ENCODE measurements around the gene MUC5B. TPM values are rescaled to one million over a fixed set of nuclear protein-coding genes. Genes with fewer than 3 reads are reported as not detected.

Gene MUC5B
- total and polyA plus RNA-seq, 2 donors (not counting 1 experiment from before 2014, with no cell fraction given), result not detected

DNA sequence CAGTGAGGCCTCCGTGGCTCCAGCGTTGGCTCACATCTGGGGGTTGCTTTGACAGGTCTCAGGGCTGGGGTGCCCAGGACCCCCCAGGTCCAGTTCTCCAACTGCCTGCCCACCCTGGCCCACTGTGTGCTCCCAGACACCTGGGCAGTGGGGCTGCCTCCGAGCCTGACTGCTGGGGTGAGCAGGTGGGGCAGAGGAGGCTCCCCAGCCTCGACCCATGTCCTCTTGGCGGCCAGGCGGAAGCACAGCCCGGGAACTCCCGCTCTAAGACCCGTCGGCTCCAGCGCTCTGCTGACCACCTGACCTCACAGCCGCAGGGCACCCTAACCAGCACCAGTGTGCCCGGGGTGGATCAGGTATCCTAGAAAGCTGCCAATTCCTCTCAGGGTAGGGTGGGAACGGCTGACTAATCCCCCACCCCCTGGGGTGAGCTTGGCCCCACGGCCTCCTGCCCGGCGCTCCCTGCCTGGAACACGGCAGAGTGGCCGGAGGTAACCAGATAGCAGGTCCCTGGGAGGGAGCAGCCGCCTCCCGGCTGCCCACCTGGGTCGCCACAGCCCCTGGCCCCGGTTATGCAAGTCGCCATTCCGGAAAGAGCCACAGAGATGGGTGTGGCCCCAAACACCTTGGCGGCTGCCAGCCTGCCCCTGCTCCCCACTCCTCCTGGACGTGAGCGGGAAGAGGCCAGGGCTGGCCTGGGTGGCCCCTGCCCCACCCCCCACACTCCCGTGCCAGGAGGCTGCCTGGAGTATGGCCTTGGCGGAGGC, 19.2 kb upstream of the MUC5B start:
- ChIA-PET CTCF (interaction anchor here (0.7 to 5.6 kb wide), 5 partner anchors 10 to 371 kb away, joined by 3 to 57 read pairs (median 4); no protein-coding TSS in a partner anchor), POLR2A (no interaction called here)
- peaks cover 0 to 5% (median 0%) of the 10 kb centered on the region in 3 donors for H3K9me3 ChIP-seq (ENCODE audit: control extremely low read depth in 1 of 3, control insufficient read depth in 2 of 3, insufficient read depth in 1 of 3, low read length in 2 of 3)
- peaks cover 0 to 13% (median 0%) of the 10 kb centered on the region in 4 experiments for H3K27me3 ChIP-seq (replicated peaks in 1 of 4; ENCODE audit: control extremely low read depth in 1 of 4, control insufficient read depth in 3 of 4, insufficient read depth in 4 of 4, low read length in 3 of 4)
- H3K4me3 ChIP-seq (ENCODE audit: control extremely low read depth in 1 of 5, extremely low read depth in 1 of 5, insufficient read depth in 1 of 5, low read depth in 2 of 5, low read length in 4 of 5), result no peak overlapping the region
- intact Hi-C loops (cut with micrococcal nuclease), result loop anchor here (2.0 to 5.0 kb wide), 2 partner anchors 184 to 425 kb away; partner anchors contain the start of genes BRSK2 and KRTAP5-5
- no peak overlapping the region for H3K9ac ChIP-seq (ENCODE audit: low read length)
- 84% methylated on average over 26 of the region's 30 CpGs for WGBS (ENCODE audit: insufficient coverage)
- no peaks in the 10 kb centered on the region for H3K4me1 Mint-ChIP-seq
- no peak overlapping the region for H3K4me3 Mint-ChIP-seq
- no peak overlapping the region for H2AFZ ChIP-seq (ENCODE audit: insufficient read depth, low read depth, low read length, poor library complexity, severe bottlenecking)
- H3K79me2 ChIP-seq (ENCODE audit: control insufficient read depth, insufficient read depth, low read length), result no peaks in the 10 kb centered on the region
- TF ChIP-seq, protein P1, sequence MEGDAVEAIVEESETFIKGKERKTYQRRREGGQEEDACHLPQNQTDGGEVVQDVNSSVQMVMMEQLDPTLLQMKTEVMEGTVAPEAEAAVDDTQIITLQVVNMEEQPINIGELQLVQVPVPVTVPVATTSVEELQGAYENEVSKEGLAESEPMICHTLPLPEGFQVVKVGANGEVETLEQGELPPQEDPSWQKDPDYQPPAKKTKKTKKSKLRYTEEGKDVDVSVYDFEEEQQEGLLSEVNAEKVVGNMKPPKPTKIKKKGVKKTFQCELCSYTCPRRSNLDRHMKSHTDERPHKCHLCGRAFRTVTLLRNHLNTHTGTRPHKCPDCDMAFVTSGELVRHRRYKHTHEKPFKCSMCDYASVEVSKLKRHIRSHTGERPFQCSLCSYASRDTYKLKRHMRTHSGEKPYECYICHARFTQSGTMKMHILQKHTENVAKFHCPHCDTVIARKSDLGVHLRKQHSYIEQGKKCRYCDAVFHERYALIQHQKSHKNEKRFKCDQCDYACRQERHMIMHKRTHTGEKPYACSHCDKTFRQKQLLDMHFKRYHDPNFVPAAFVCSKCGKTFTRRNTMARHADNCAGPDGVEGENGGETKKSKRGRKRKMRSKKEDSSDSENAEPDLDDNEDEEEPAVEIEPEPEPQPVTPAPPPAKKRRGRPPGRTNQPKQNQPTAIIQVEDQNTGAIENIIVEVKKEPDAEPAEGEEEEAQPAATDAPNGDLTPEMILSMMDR (IDR thresholded peaks at IDR 0.05), result no peak
- no peak for TF ChIP-seq EZH2 (IDR thresholded peaks at IDR 0.05; ENCODE audit: borderline replicate concordance, insufficient read depth, low read depth, low read length, poor library complexity, severe bottlenecking)
- H3K36me3 ChIP-seq (replicated peaks in 1 of 2; ENCODE audit: control extremely low read depth in 1 of 2, control insufficient read depth in 1 of 2, extremely low read depth in 1 of 2, insufficient read depth in 2 of 2, low read length in 1 of 2), result no peaks in the 10 kb centered on the region
- H3K4me2 ChIP-seq (replicated peaks; ENCODE audit: low read depth, low read length, poor library complexity, severe bottlenecking), result no peak overlapping the region
- H4K20me1 ChIP-seq (ENCODE audit: control insufficient read depth, insufficient read depth, low read length, poor library complexity, severe bottlenecking), result no peaks in the 10 kb centered on the region
- H3K4me1 ChIP-seq (ENCODE audit: control insufficient read depth in 2 of 2, insufficient read depth in 2 of 2, low read length in 2 of 2), result peaks cover 0 to 6% of the 10 kb centered on the region in 2 donors
- H3K9me3 Mint-ChIP-seq (ENCODE audit: insufficient read depth), result no peaks in the 10 kb centered on the region
- no peak for ATAC-seq (ENCODE audit: low read depth)
- no peaks in the 10 kb centered on the region for H3K27me3 Mint-ChIP-seq
- no peak for DNase-seq
- H3K27ac ChIP-seq (ENCODE audit: low read length in 2 of 2), result no peak overlapping the region
- H3K27ac Mint-ChIP-seq, result no peak overlapping the region

All from B cell (primary cell).